CMK (cell line): Measurements from ENCODE around the gene CD93.
A peak's percentile ranks its signal among the peaks of the same experiment; 100 is the strongest.

Source experiments
- DNase-seq: peaks from one replicate; pipeline ENCODE4 v3.0.0-alpha.2; 2010; ENCODE audit warnings: low read depth

The CD93 gene

DNA sequence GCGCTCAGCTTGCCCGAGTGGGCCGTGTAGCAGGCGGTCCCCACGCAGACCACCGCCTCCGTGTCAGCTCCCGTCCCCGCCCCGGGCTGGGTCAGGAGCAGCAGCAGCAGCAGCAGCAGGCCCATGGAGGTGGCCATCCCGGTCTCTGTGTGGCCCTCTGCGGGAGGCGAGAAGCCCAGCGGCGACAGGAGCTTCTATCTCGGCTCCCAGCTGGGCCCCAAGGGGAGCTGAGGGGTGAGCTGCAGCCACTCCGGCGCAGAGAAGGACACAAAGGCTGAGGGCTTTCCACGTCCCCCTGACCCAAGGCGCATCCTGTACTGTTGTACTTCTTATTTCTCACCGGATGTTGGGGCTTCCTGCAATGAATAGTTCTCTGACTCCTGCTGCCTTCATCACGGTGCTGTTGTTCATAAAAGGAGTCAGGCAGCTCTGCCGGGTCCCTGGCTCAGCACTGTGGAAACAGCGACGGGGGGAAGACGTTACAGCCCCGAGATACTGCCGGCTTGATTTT lies at the start of gene CD93:
Gene CD93, minus strand, starts transcription at position 269 of the 511 bp plus-strand sequence. Its CDS starts 132 bp downstream, at position 137.
- DNase-seq: peak; percentile 47

DNA sequence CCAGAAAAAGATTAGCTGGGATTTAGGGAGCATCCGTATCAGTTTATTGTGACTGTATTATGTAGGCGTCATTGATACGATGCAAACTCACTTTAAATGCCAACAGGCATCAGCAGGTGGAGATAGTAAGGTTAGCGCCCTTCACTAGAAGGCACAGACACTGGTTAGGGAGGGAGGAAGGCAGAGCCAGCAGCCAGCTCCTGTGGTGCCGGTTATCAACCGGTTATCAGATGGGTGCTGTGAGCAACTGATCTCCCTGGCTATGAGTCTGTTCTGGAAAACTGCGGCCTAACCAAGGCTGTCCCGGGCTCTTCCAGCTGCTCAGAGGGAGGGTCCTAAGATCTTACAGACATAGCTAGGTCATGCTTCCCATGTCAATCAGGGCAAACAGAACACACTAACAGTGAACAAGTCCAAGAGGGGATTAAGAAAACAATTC lies 47.5 kb upstream of the CD93 start:
- DNase-seq: peak; percentile 96

DNA sequence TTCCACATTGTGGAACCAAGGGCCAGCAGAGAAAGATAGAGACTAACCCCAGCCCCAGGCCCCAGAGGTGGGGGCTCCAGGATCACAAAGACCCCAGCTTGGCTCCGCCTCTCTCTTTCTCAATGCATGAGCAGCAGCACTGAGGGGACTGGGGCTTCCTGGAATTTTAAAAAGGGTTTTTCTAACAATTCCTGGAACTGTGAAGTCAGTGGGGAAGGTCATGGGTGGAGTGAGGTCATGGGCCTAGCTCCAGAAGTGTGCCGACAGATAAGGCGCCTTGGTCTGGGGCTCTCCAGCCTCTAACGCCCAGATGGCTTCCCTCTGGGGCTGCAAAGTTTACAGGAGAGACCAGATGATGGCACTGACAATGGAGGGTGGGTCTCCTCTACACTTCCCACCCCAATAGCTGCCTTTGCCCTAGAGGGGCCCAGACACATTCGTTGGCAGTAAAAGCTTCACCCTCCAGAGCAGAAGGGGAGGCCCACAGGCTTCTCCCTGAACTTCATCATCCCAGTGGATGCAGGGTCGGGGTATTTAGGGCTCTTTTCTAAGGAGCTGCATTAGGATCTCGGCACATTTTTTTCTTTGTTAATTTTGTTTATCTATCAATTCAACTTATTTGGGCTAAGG lies 46.9 kb upstream of the CD93 start:
- DNase-seq: peak; percentile 94

DNA sequence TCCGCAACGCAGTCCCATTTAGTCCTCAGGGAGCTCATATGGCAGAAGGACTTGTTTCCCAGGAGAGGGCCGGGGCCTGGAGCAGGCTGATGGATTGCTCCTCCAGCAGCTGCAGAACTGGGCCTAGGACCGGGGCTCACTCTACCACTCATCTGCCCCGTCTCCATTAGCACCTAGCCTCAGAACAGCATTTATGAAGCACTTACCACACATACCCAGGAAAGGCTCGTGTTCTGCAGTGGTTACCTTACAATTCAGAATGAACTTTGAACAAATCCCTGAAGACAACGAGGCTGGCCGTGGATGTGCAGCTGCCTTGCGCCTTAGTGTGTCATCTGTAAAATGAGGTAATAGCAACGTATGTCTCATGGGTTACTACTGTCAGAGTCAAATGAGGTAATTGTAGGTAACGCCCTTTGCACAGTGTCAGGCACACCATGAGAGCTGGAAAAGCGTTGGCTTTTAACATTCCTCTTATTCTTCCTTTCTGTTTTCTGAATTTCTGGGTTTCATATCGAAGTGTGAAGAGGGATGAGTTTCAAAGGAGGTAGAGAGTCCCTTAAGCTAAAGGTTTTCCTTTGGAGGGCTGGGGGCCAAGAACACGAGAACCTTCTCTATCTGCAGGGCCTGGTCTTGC lies 46.3 kb upstream of the CD93 start:
- DNase-seq: no peak

GRCh38 chr20:23131766-23132165 lies 45.6 kb upstream of the CD93 start:
- no peak for DNase-seq

- DNase-seq: no peak
Observed at GRCh38 chr20:23130622-23131140, 44.6 kb upstream of the CD93 start.

- no peak for DNase-seq
Observed at GRCh38 chr20:23129891-23130621, 43.9 kb upstream of the CD93 start.

- no peak for DNase-seq
Observed at GRCh38 chr20:23129266-23129665, 43.1 kb upstream of the CD93 start.

DNA sequence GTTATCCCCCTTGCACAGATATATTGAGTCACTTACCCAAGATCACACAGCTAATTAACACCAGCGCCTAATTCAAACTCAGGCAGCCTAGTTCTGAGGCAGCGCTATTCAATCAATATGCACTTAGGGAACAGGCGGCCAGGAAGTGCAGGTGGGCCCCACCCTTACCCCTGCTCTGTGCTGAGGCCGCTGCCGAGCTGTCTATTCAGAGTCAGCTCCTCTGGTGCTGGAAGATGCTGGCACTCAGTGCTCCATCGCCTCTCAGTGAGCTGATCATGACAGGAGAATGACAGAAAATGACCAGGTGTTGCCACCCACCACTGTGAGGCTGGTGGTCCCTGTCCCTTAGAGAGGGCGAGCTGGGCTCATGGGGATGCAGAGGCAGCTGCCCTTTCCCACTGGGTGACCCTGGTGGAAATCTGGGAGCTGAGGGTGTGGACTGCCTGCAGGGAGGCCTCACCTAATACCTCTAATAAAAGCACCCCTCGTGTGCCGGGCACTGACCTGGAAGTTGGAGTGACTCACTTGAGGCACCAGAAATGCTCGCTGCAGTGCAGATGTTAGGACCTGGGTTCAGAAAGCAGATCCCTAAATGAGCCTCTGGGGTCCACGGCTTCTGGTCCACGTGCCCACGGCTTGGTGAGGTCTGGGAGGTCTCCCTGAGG lies 42.5 kb upstream of the CD93 start:
- no peak for DNase-seq

- no peak for DNase-seq
Observed at GRCh38 chr20:23127506-23128279, 41.6 kb upstream of the CD93 start.

DNA sequence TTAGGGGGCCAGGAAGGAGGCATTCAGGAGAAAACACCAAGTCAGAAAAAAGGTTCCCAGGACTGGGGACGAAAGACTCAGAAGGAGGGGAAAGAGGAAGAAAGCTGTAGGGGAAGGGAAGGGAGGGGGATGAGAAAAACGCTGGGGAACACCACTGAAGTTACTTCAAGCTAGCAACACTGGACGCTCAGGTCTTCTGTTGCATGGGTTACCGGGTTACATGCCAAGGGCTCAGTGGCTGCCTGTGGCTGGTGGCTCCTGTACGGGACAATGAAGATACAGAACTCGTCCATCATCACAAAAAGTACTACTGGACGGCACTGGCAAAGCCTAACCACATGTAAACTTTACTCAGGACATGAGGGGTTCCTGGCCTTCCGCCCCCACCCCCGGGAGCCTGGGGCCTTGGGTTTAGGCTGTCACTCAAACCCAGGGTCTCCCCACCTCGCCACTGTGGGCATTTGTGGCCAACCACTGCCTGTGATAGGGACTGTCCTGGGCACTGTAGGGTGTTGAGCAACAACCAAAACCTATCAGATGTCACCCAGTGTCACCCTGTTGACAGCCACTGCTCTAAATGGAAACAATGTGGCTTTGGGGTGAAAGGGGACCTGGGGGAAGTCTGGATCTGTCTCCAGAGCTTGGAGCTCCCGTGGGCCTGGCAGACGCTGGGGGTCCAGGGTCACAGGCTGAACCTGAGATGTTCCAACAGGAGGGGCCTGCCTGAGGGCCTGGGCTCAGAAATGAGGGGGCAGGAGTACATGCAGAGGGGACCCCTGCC lies 40.3 kb upstream of the CD93 start:
- DNase-seq: no peak

DNA sequence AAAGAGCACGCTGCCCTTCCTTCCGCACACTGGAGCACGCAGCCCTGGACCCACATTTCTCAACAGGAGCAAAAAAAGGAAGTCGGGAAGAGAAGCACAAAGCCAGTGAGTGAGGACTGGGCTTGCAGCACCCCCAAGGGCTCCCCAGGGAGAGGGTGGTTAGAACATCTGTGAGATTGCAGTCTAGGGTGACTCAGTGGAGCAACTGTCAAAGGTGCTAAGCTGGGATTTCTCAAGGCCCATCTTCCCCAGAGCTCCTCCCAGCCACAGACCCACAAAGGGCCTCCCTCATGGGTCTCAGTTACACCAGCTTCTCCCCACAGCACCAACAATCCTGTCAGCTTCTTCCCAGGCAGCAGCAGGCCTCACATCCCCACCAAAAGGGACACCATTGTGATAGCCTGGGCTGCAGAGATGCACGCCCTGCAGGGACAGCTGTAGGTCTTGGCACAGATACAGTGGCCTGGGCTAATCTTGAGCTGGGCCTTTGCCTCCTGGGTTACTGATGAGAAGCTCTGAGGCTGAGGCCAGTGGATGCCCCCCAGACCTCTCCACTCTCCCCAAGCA lies 39.6 kb upstream of the CD93 start:
- no peak for DNase-seq

DNA sequence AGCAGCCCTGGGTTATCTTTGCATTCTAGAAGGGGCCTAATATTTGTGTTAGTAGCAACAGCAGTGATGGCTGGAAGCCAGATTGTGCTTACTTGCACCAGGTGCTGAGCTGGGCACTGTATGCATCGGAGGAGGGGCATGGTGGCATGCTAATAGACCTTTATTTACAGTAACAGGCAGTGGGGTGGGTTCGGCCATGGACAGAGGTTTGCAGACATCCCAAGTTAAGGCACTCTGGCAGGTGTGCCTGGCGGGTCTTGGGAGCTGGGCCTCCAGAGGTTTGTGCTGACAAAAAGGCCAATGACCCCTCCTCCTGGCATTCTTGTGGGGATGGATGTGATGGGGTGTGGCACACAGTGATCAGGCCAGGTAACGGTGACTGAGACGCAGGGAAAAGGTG lies 39.0 kb upstream of the CD93 start:
- no peak for DNase-seq

DNA sequence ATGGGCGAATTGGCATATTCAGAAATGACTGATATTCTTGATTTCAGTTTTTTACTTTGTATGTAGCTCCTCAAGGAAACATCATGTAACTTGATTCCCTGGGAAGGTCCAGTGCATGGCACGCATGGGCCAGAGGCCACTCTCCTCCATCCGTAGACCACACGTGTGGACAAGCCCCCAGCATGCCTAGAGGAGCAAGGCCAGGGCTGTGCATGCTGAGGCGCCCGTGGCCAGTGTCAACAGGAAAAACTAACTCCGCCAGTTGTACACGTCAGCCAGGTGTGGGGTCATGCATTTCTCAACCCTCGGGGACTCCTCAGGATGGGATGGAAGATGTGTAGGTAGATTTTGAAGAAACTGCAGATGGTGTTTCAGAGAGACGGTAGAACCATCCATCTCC lies 37.8 kb upstream of the CD93 start:
- DNase-seq: no peak

DNA sequence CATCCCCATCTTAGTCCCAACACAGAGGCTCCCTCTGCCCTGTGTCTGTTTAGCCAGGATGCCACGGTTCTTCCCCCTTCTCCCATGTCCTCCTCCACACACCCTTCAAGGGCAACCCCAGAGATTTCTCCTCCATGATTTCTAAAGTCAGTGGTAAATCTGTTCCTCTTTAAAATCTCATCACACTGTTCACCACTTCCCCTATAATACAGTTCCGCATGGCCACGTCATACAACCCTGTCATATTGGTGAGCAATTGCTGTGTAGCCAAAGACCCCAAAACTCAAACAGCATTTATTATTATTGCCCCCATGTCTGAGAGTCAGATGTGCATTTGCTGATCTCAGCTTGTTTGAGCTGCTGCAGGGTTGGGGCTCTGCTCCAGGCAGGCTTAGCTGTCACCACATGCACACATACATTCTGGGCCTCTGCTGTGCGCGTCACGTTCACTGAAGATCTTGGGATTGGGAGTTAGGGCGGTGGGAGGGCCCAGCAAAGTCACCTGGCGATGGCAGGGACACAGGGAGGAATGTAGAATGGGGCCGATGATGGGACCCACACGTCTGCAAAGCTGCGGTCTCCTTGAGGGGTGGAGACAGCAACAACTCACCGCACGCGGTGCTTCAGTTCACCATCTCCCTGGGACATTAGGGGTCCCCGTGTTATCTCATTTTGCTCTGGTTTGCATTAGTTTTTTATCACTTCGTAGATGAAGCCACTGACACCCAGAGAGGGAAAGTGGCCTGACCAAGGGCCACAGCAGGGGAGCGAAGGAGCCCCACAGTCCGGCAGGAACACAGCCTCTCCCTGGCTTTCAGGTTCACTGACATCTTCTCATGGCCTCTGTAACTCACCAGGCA lies 36.9 kb upstream of the CD93 start:
- DNase-seq: no peak

- no peak for DNase-seq
Observed at GRCh38 chr20:23122321-23122720, 36.2 kb upstream of the CD93 start.

DNA sequence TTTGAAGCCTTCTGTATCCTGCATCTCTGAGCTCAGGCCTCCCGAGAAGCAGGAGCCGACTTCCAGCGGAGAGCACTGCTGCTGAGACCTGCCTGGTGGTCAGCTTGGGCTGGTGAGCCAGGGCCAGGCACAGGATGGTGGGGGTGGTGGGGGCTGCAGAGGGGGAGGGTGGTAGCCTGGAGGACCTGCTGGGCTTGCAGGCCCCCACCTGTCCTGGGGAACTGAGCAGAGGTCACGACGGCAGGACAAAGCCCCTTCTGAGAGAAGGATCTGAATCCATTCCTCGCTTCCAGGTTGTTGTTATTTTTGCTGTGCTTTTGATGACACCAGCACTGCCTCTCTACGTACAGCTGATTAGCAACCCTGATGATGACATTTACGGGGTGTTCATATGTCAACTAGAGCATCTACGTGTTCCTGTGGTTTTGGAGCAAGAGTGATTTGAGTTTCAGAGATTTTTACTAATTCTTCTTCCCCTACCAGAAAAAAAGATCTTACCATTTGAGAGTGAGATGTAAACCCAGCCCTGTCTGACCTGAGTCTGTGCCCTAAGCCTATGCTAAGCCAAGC lies 35.7 kb upstream of the CD93 start:
- DNase-seq: no peak

- peak; percentile 74 for DNase-seq
Observed at GRCh38 chr20:23120936-23121750, 35.0 kb upstream of the CD93 start.
